Suprapubic skin (tissue), 3 donors: ENCODE data around the gene TBX5.

Source experiments
- POLR2A ChIP-seq, 2 donors: fragments of 450-650 bp; IDR thresholded peaks; one replicate each; pipeline ENCODE4 v1.6.1; 2017; ENCODE audit warnings: antibody characterized with exemption in 2 of 2, mild to moderate bottlenecking in 2 of 2, moderate library complexity in 2 of 2
- TF ChIP-seq, protein P1 (sequence below), 2 donors: fragments of 200-600 bp in 1 of 2; fragments of 450-650 bp in 1 of 2; sonication (generic) in 1 of 2; IDR thresholded peaks; one replicate each; pipeline ENCODE4 v1.5.1; 2016 to 2019; ENCODE audit warnings: antibody characterized with exemption in 2 of 2, mild to moderate bottlenecking in 1 of 2, moderate library complexity in 1 of 2

DNA sequence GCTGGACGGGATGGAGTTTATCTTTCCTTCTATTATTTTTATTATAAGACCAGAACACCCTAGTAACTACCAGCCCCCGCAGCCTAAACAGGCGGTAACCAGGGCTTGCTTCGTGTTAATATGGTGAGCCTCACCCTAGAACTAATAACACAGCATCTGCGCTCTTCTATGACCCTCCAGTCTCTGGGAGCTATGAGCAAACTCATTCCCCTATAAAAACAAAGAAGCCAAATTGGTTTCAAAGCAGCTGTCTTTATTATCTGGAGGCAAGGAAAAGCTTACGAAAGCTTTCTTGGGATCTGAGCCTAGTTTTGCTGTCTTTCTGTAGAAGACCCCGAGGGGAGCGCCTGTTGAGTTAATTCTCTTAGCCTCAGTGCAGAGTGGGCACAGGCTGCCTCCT is 85.0 kb downstream of the TBX5 start:
- TF ChIP-seq POLR2A (IDR thresholded peaks at IDR 0.05): no peak
- TF ChIP-seq, protein P1, sequence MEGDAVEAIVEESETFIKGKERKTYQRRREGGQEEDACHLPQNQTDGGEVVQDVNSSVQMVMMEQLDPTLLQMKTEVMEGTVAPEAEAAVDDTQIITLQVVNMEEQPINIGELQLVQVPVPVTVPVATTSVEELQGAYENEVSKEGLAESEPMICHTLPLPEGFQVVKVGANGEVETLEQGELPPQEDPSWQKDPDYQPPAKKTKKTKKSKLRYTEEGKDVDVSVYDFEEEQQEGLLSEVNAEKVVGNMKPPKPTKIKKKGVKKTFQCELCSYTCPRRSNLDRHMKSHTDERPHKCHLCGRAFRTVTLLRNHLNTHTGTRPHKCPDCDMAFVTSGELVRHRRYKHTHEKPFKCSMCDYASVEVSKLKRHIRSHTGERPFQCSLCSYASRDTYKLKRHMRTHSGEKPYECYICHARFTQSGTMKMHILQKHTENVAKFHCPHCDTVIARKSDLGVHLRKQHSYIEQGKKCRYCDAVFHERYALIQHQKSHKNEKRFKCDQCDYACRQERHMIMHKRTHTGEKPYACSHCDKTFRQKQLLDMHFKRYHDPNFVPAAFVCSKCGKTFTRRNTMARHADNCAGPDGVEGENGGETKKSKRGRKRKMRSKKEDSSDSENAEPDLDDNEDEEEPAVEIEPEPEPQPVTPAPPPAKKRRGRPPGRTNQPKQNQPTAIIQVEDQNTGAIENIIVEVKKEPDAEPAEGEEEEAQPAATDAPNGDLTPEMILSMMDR (IDR thresholded peaks at IDR 0.05): no peak
